T-helper 1 cell treated with Interleukin-12 subunit alpha and Interleukin-12 subunit beta and Interleukin-4 antibody, amounts not matched to agents 30 ng/mL and 1 ng/mL, for 36 hours (primary cell): ENCODE results near the gene LYRM4. TPM values are rescaled to one million over a fixed set of nuclear protein-coding genes. Genes with fewer than 3 reads are reported as not detected.

Experiments
- intact Hi-C: fragments of 100-400 bp; cut with micrococcal nuclease; formaldehyde crosslinking; loops from one replicate; pipeline ENCODE4 v1.15.1; 2024
- total RNA-seq: library from RNA; stranded (reverse); gene quantifications from 2 replicates; pipeline ENCODE4 v1.2.3, GENCODE V29; 2022

Gene LYRM4
- total RNA-seq, 1 donor from 2014 or later: 25.8 TPM

DNA sequence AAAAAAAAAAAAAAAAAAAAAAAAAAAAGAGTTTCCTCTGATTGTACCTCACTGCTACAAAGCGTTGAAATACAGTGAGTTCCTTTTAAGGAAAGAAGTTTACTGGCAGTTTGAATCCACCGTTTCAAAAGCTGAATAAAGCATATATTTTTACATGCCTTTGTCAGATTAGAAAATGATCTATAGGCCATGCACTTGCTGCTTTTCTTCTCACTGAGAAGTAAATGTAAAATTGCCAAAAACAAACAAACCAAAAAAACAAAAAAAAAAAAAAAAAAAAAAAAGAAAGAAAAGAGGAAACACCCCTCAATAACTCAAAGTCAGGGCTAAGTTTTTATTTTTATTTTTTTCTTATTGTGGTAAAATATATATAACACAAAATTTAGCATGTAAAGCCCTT, 81.9 kb downstream of the LYRM4 start:
- intact Hi-C loops: loop anchor here (10.0 kb wide), 3 partner anchors 696 to 1154 kb away; a partner anchor contains a TSS

- intact Hi-C loops: loop anchor here (2.0 to 10.0 kb wide), 4 partner anchors 399 to 1151 kb away; partner anchors contain the start of gene CDYL
Measured at GRCh38 chr6:5175635-5176034, 85.1 kb downstream of the LYRM4 start.

DNA sequence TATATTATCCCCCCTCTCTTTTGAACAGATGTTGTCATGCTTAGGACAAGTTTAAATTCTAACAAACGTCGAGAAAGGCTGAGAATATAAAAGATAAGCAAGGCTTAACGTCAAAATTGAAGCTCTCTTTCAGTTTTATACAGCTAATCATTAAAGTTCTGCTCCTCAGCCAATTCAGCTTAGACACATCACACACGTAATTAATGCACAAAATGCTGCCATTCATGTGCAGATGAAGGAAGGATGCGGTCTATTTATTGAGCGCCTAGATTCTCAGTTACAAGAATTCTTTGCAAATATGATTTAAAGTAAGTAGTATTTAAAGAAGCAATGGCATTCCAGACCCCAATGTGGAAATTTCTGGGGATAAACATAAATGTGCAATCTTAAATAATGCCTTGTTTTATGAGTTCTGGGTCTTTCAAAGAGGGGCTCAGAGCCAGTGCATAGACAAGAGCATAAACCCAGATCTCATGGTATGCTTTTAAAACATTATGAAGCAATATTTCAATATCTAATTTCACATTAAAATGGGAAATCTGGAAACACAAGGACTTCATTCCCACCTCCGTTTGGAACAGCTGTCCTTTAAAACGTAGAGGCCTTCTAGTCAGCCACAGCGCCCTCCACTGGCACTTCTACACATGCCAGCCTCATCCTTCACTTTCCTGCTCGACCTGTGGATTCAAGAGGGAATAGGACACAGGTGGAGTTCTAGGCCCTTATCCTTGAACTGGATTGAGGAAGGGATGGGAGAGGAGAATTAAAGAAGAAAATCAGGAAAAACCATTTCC, 85.8 kb downstream of the LYRM4 start:
- intact Hi-C loops: loop anchor here (1.0 to 10.0 kb wide), 8 partner anchors 32 to 1150 kb away; partner anchors contain the start of genes CDYL, LYRM4 and RPP40

GRCh38 chr6:5174244-5174643, 86.5 kb downstream of the LYRM4 start:
- intact Hi-C loops: loop anchor here (1.0 to 10.0 kb wide), 8 partner anchors 31 to 1149 kb away; partner anchors contain the start of genes CDYL, LYRM4 and RPP40

- intact Hi-C loops: loop anchor here (1.0 to 10.0 kb wide), 8 partner anchors 31 to 1149 kb away; partner anchors contain the start of genes CDYL, LYRM4 and RPP40
Measured at GRCh38 chr6:5173810-5174209, 86.9 kb downstream of the LYRM4 start.

DNA sequence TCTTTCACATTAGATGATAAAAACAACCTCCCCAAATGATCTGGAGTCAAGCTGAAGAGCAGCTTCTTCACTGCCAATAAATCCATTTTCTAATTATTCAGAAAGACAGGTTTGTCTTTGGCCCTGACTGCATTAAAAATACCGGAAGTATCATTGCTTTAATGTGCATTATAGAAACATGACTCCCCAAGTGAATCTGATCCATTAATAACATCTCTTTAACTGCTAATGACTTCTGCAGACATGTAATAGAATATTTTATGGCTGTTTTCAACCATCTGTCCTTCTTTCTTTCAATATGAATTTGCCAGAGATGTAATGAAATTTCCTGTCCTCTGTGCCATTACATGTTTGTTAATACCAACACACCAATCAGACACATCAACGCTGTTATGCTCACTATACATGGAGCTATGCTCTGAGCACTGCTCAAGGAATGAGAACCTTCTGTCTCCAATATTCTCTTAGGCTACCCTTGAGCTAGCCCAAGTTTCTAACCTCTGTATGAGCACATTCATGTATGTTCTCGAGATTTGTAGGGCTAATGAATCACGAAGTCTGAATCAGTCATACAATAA, 87.8 kb downstream of the LYRM4 start:
- intact Hi-C loops: loop anchor here (10.0 kb wide), 3 partner anchors 702 to 1148 kb away; a partner anchor contains a TSS

DNA sequence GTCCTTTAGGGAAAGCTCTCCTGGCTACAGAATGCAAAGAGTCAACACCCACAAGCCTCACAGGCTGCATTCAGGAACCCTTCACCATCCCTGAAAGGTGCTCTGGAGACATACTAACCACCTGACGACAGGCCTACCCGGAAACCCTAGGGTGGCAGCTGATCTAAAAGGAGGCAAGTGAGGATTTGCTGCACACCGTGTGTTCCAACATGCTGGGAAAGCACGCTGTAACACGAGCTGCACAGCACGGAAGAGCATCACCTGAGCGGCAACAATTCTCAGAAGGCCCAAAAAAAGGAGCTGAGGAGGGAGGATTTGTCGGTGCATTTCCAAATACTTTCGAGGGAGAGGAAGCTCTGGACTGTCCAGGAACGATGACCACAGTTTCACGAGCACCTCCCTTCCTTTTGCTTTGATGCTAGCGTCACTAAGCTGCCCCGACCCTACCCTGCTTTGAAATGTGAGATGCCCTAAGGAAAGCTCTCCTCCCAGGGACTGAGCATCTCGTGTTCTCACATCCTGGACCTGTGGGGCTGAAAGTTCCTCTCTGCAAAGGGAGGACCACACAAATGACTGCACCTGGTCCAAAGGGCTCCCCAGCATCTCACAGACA, 88.6 kb downstream of the LYRM4 start:
- intact Hi-C loops: loop anchor here (10.0 kb wide), 3 partner anchors 703 to 1147 kb away; a partner anchor contains a TSS

- intact Hi-C loops: no loop called here
Measured at GRCh38 chr6:5167501-5167900, 93.2 kb downstream of the LYRM4 start.

GRCh38 chr6:5164092-5164491, 96.7 kb downstream of the LYRM4 start:
- intact Hi-C loops: no loop called here

GRCh38 chr6:5163247-5163646, 97.5 kb downstream of the LYRM4 start:
- intact Hi-C loops: no loop called here

DNA sequence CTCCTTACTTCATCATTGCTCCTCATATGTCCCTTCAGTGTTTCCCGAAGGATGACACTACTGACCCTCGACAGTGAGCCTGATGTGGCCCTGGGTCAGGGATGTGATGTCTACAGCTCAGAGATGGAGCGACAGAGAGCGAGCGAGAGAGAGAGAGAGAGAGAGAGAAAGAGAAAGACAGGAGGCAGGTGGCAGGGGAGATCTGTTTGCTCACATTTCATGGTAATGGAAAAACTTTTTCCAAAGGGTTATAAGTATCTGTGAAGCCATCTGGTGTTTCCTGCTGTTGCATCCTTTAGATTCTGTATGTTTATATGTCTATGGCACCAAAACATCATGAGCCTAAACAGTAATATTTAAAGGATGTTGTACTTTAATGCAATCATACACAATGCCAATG, 98.4 kb downstream of the LYRM4 start:
- intact Hi-C loops: no loop called here

DNA sequence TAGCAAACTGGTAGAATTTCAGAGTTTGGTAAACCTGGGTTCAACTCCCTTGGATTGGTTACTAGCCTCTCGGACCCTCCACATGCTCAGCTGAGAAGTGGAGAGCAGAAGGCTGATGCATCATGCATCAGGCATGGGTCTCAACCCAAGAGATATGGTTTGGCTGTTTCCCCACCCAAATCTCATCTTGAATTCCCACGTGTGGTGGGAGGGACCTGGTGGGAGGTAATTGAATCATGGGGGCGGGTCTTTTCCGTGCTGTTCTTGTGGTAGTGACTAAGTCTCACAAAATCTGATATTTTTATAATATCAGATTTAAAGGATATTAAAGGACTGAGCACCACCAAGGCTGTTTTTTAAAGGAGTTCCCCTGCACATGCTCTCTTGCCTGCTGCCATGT, 100.5 kb downstream of the LYRM4 start:
- intact Hi-C loops: no loop called here

DNA sequence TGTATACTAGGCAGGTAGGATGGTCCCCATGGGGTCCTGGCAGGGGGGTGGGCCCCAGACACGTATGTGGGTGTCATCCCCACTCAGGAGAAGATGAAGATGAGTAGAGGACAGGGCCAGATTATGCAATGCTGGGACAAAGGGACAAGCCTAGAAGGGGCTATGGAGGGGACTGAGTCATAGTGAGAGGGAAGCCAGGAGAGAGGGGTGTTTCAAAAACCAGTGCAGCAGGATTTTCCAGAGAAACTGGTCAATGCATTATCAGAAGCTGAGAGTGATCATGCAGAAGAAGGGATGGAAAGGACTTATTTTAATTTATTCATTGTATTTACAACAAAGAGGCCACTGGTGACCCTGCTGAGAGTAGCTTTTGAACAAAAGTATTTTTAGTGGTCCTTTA, 101.6 kb downstream of the LYRM4 start:
- intact Hi-C loops: no loop called here

DNA sequence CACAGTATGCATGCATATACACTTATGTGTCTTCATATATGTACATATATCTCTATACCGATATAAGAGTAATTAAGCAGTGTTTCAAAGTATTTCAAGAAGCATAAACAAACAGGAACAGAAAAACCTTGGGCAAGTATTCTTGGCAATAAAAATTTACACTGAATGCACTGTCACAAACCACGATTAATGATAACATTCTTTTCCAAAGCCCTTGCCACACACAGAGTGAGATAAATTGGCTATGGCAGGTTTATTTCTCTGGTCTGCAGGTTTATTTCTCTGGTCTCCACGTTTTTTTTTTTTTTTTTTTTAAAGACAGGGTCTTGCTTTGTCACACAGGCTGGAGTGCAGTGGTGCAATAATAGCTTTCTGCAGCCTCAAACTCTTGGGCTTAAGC, 102.6 kb downstream of the LYRM4 start:
- intact Hi-C loops: no loop called here

DNA sequence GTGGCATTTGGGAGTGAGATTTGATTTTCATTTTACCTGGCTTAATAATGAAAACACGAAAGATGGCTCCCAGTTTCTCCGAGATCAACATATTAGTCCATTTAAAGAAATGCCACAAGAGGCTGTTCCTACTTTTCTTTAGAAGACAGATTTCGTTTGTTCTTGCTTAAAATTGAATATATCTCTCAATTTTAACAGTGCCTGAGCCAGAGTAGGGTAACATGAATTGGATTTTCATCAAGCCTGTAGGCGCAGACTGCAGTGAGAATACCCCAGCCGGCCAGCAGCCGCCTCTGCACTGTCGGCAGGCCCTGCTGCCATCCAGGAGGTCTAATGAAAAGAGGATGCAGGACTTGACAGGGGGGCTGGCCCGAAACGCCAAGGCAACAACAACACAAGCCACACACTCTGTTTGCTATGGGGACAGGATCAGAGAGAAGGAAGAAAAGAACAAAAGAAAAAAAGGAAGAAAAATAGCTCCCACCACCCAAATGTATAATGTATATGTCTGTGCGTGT, 103.1 kb downstream of the LYRM4 start:
- intact Hi-C loops: no loop called here

DNA sequence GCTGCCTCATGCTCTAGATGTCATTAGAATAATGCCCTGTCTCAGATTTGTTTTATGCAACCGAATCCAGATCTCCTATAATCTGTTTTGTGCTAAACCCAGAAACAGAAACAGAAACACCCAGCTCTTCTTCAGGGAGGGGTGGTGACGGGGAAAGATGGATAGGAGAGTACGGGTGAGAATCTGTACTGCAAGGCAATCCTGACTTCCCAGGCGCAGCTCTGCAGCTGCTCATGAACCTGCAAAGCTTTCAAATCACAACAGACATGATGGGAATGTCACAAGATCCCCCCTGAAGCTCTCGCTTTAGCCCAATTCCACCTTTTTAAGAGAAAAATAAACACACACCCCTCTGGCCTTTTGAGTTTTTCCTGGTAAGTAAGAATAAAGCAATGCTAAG, 104.1 kb downstream of the LYRM4 start:
- intact Hi-C loops: no loop called here

DNA sequence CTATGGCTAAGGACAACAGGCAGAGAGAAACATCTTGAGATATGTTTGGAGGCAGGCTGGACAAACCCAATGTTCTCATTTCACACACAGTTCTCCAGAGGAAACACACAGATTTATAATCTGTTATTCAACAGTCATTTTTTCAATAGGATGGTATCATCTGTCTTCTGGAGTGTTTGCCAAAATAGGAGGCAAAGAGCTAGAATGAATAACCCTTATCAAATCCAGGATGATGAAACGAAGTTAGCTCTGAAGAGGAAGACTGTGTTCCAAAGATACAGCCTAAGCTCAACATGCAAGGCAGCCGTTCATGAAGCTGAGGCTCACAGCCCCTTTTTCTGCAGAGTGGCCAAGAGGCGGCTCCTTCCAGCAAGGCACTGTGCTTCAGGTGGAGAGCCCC, 104.8 kb downstream of the LYRM4 start:
- intact Hi-C loops: no loop called here

- intact Hi-C loops: no loop called here
Measured at GRCh38 chr6:5153186-5153585, 107.6 kb downstream of the LYRM4 start.

DNA sequence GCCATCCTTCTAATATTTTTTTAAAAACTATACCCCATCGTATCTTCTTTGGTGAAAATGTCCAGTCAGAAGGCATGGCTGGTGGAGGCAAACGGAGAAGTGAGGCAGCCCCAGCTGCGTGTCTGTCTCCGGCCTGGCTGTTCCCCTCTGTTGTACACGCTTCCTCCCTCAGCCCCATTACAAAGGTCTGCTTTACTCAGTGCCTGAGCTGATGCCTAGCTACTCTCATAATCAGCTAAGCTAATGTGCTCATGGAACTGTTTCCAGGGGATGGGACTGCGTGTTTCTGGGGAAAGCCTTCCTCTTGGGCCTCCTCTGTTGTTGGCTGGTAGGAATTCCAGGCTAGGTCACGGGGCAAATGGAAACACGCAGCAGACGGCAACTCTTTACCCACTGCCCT, 108.3 kb downstream of the LYRM4 start:
- intact Hi-C loops: no loop called here

GRCh38 chr6:5151955-5152401, 108.8 kb downstream of the LYRM4 start:
- intact Hi-C loops: no loop called here

DNA sequence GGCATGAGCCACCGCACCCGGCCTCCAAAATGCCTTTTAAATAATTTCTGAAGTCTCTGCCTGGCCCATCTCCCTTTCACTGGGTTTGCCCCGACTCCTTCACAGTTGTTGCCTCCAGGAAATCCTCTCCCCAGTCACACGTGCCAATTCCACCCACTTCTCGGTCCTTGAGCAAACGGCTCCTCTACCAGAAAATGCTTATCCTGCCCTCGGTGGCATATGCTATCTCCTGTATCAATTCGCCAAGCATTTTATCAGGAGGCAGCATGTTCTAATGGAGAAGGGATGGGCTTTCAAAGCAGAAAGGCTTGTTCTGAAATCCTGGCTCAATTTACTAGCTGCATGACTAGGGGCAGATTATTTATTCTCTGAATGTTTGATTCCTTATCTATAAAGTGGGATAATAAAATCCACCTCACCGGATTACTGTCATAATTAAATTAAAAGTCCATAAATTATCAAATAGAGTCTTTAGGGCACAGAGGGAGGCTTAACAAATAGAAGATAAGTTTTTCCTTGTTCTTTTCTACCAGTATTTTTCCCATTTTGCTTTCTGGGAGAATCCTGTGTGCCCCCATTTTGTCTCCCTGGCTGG, 109.3 kb downstream of the LYRM4 start:
- intact Hi-C loops: no loop called here
